Heart left ventricle (tissue), 13 donors: Measurements from ENCODE around the gene DCST1.

ENCODE experiments used
- CTCF ChIP-seq, 12 donors: fragments of 200-600 bp; sonication (generic) in 4 of 12; IDR thresholded peaks; one replicate each; pipeline versions ENCODE4 v1.5.0 to v1.8.0; 2018 to 2022; ENCODE audit warnings: antibody characterized with exemption in 12 of 12, mild to moderate bottlenecking in 5 of 12
- POLR2A ChIP-seq, 2 donors: fragments of 450-650 bp; IDR thresholded peaks; one replicate each; pipeline ENCODE4 v1.6.1; 2017; ENCODE audit warnings: antibody characterized with exemption in 2 of 2, mild to moderate bottlenecking in 2 of 2, moderate library complexity in 2 of 2
- donor health status: ischemic (EF 13 %, LVEDD 7.1; RV severe dilation, severe dysfunction).
- donor health status: DM: no; HTN: yes; CAD: no.
- donor health status: DM: no; HTN: no; CAD: no.
- donor health status: ischemic (EF 25% LVEDD 6.9; RV normal size, moderate dysfunction).
- donor health status: ischemic (EF 25% LVEDD 5.7; RV mildly dilated, moderate dysfunction).
- donor health status: ischemic (EF 35%, LVEDD 5.7; RV mildly dilated, moderate dysfunction).
- donor health status: nonischemic (EF 11% LVEDD 7.7; RV severe dilation, severe dysfunction).
- donor health status: DM: yes; HTN: yes; CAD: no.
- donor health status: PGD.
- donor health status: ischemic (EF 29% LVEDD 5.4; RV normal size, mild dysfunction).
- donor health status: nonischemic (EF 23%, LVEDD 6.1; RV moderate dilation, normal function).

- TF ChIP-seq CTCF (IDR thresholded peaks at IDR 0.05) (no peak), POLR2A (IDR thresholded peaks at IDR 0.05) (no peak)
Observed at GRCh38 chr1:155079487-155080311, 46.1 kb downstream of the DCST1 start.
